ENCODE measurements around the gene SP5. TPM values are rescaled to one million over a fixed set of nuclear protein-coding genes. Genes with fewer than 3 reads are reported as not detected.

The SP5 gene
- total RNA-seq, 1 experiment from 2014 or later, result 161 TPM

GRCh38 chr2:170694316-170694715 lies 20.8 kb upstream of the SP5 start:
- TF ChIP-seq CTCF (IDR thresholded peaks at IDR 0.05; ENCODE audit: insufficient read depth in 1 of 2, low read depth in 1 of 2, low read length in 1 of 2, severe bottlenecking in 1 of 2, unreplicated experiment in 1 of 2), result no peak
- Mint-ChIP-seq H3K9me3 (ENCODE audit: unreplicated experiment) (no peaks in the 10 kb centered on the region), H3K4me1 (ENCODE audit: low read depth, unreplicated experiment) (peaks cover 15% of the 10 kb centered on the region), H3K27me3 (ENCODE audit: insufficient read depth, unreplicated experiment) (no peaks in the 10 kb centered on the region), H3K27ac (ENCODE audit: unreplicated experiment) (no peak overlapping the region), H3K36me3 (ENCODE audit: insufficient read depth, unreplicated experiment) (no peaks in the 10 kb centered on the region), H3K4me3 (ENCODE audit: unreplicated experiment) (no peak overlapping the region)
- Histone ChIP-seq H3K4me3 (ENCODE audit: low read depth, low read length) (no peak overlapping the region), H3K4me1 (no peaks in the 10 kb centered on the region), H3K27me3 (replicated peaks; ENCODE audit: control insufficient read depth, insufficient read depth, low read length) (no peaks in the 10 kb centered on the region), H3K36me3 (ENCODE audit: control insufficient read depth, insufficient read depth, low read length) (no peaks in the 10 kb centered on the region), H3K9me3 (no peaks in the 10 kb centered on the region)
- no TSS peak for BruUV-seq (replicated peaks)
- DNase-seq, result no peak
- ChIA-PET POLR2A (no interaction called here), CTCF (no interaction called here)
- intact Hi-C loops (cut with micrococcal nuclease; ENCODE audit: unreplicated experiment), result no loop called here

GRCh38 chr2:170695521-170696410 lies 19.4 kb upstream of the SP5 start:
- CTCF ChIA-PET, result interaction anchor here (0.7 kb wide), 1 partner anchor 215 kb away, joined by 3 read pairs; no protein-coding TSS in a partner anchor
- POLR2A ChIA-PET, result no interaction called here

GRCh38 chr2:170696948-170697347 lies 18.2 kb upstream of the SP5 start:
- DNase-seq, result no peak
- peak overlapping the region; percentile 7 for H3K4me3 Mint-ChIP-seq (ENCODE audit: unreplicated experiment)
- no peaks in the 10 kb centered on the region for H3K9me3 ChIP-seq
- H3K27me3 Mint-ChIP-seq (ENCODE audit: insufficient read depth, unreplicated experiment), result no peaks in the 10 kb centered on the region
- H3K9me3 Mint-ChIP-seq (ENCODE audit: unreplicated experiment), result no peaks in the 10 kb centered on the region
- no peaks in the 10 kb centered on the region for H3K4me1 ChIP-seq
- ChIA-PET POLR2A (no interaction called here), CTCF (no interaction called here)
- no peaks in the 10 kb centered on the region for H3K36me3 ChIP-seq (ENCODE audit: control insufficient read depth, insufficient read depth, low read length)
- no TSS peak for BruUV-seq (replicated peaks)
- intact Hi-C loops (cut with micrococcal nuclease; ENCODE audit: unreplicated experiment), result no loop called here
- H3K36me3 Mint-ChIP-seq (ENCODE audit: insufficient read depth, unreplicated experiment), result no peaks in the 10 kb centered on the region
- no peak for TF ChIP-seq CTCF (IDR thresholded peaks at IDR 0.05; ENCODE audit: insufficient read depth in 1 of 2, low read depth in 1 of 2, low read length in 1 of 2, severe bottlenecking in 1 of 2, unreplicated experiment in 1 of 2)
- H3K27ac Mint-ChIP-seq (ENCODE audit: unreplicated experiment), result peak overlapping the region; percentile 36
- no peak overlapping the region for H3K4me3 ChIP-seq (ENCODE audit: low read depth, low read length)
- no peaks in the 10 kb centered on the region for H3K27me3 ChIP-seq (replicated peaks; ENCODE audit: control insufficient read depth, insufficient read depth, low read length)
- peaks cover 22% of the 10 kb centered on the region for H3K4me1 Mint-ChIP-seq (ENCODE audit: low read depth, unreplicated experiment)

More at GRCh38 chr2:170695521-170696410, 19.4 kb upstream of the SP5 start:
- no peak for TF ChIP-seq CTCF (IDR thresholded peaks at IDR 0.05; ENCODE audit: insufficient read depth in 1 of 2, low read depth in 1 of 2, low read length in 1 of 2, severe bottlenecking in 1 of 2, unreplicated experiment in 1 of 2)
- Histone ChIP-seq H3K9me3 (no peaks in the 10 kb centered on the region), H3K4me1 (no peaks in the 10 kb centered on the region), H3K4me3 (ENCODE audit: low read depth, low read length) (no peak overlapping the region), H3K36me3 (ENCODE audit: control insufficient read depth, insufficient read depth, low read length) (no peaks in the 10 kb centered on the region), H3K27me3 (replicated peaks; ENCODE audit: control insufficient read depth, insufficient read depth, low read length) (no peaks in the 10 kb centered on the region)
- no TSS peak for BruUV-seq (replicated peaks)
- DNase-seq, result no peak
- Mint-ChIP-seq H3K9me3 (ENCODE audit: unreplicated experiment) (no peaks in the 10 kb centered on the region), H3K27me3 (ENCODE audit: insufficient read depth, unreplicated experiment) (no peaks in the 10 kb centered on the region), H3K4me1 (ENCODE audit: low read depth, unreplicated experiment) (peaks cover 16% of the 10 kb centered on the region), H3K36me3 (ENCODE audit: insufficient read depth, unreplicated experiment) (no peaks in the 10 kb centered on the region), H3K27ac (ENCODE audit: unreplicated experiment) (no peak overlapping the region), H3K4me3 (ENCODE audit: unreplicated experiment) (no peak overlapping the region)
- intact Hi-C loops (cut with micrococcal nuclease; ENCODE audit: unreplicated experiment), result no loop called here

Data from Caco-2 (cell line).